Neural cell (in vitro differentiated cells): ENCODE results near the gene IGFBP4.

ENCODE experiments used
- CTCF ChIP-seq: fragments of 450-650 bp; IDR thresholded peaks from 2 replicates; pipeline ENCODE4 v1.5.1; 2014; ENCODE audit warnings: antibody characterized with exemption, mild to moderate bottlenecking, moderate library complexity; ENCODE audit not compliant: poor library complexity, severe bottlenecking
- POLR2AphosphoS5 ChIP-seq: IDR thresholded peaks from 2 replicates; pipeline ENCODE4 v1.6.1; 2012
- REST ChIP-seq: IDR thresholded peaks from 2 replicates; pipeline ENCODE4 v1.6.1; 2012; ENCODE audit warnings: borderline replicate concordance
- TAF1 ChIP-seq: IDR thresholded peaks from 2 replicates; pipeline ENCODE4 v1.6.1; 2012; ENCODE audit warnings: low read depth

GRCh38 chr17:40475234-40475908 is 32.1 kb downstream of the IGFBP4 start:
- TF ChIP-seq CTCF (no peak), POLR2AphosphoS5 (no peak), REST (no peak), TAF1 (no peak)
